ENCODE data around the gene FBXL15.

Gene FBXL15

GRCh38 chr10:102398172-102399020 is 22.2 kb upstream of the FBXL15 start:
- DNase-seq, result no peak

DNA sequence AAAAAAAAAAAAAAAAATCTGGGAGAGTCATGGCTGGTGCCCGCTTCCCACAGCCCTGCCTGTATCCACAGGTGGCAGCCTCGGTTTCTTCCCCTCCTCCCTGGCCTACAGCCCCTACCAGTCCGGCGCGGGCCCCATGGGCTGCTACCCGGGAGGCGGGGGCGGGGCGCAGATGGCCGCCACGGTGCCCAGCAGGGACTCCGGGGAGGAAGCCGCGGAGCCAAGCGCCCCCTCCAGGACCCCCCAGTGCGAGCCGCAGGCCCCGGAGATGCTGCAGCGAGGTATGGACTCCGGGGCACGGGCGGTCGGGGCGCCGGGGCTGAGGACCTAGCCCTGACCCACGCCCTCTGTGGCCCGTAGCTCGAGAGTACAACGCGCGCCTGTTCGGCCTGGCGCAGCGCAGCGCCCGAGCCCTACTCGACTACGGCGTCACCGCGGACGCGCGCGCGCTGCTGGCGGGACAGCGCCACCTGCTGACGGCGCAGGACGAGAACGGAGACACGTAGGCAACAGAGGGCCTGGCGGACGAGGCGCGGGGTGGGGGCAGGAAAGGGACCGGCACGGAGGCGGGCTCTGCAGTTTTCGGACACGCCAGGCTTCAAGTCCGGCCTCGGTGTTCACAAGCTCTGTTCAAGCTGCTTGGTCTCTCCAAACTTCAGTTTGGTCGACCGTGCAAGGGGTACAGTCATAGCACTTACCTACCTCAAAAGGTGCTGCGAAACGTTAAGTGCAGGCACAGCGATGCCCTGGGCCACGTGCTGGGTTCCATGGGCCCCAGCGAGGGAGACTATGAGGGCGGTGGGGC is 21.2 kb upstream of the FBXL15 start:
- DNase-seq, result peak; percentile 92

- DNase-seq, result no peak
These were observed 20.6 kb upstream of the FBXL15 start for GRCh38 chr10:102400076-102400475.

- DNase-seq, result no peak
These were observed 19.9 kb upstream of the FBXL15 start for GRCh38 chr10:102400598-102401341.

- DNase-seq, result no peak
These were observed 19.3 kb upstream of the FBXL15 start for GRCh38 chr10:102401342-102401654.

DNA sequence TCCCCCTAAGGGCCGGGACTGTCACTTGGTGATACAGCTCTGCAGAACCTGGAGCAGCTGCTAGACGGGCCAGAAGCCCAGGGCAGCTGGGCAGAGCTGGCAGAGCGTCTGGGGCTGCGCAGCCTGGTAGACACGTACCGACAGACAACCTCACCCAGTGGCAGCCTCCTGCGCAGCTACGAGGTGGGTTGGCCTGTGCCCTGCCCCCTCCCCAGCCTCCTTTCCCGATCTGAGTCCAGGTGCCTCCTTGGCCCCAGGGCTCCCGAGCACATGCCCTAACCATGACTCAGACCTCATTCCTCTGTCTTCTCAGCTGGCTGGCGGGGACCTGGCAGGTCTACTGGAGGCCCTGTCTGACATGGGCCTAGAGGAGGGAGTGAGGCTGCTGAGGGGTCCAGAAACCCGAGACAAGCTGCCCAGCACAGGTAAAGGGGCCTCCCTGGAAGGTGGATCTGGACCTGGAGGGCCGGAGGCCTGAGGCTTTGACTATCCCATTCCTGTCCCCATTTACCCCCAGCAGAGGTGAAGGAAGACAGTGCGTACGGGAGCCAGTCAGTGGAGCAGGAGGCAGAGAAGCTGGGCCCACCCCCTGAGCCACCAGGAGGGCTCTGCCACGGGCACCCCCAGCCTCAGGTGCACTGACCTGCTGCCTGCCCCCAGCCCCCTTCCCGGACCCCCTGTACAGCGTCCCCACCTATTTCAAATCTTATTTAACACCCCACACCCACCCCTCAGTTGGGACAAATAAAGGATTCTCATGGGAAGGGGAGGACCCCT is 18.7 kb upstream of the FBXL15 start:
- no peak for DNase-seq

- DNase-seq, result no peak
These were observed 18.1 kb upstream of the FBXL15 start for GRCh38 chr10:102402512-102402896.

DNA sequence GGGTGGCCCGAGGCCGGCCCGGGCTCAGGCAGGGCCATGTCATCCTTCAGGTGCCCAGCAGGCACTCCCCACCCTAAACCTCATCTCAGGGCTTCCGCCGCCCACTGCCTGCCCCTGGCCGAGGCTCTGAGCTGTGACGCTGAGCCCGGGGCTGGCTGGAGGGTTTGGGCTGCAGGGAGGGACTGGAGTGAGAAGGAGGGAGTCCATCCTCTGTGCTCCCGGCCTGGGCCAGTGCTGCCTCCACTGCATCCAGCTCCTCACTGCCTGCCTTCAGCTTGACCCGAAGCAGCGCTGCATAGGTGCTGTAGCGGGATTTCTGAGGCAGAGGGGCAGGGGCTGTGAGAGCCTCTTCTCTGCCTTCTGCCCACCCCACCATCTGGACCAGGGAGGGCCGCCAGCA is 17.5 kb upstream of the FBXL15 start:
- no peak for DNase-seq

DNA sequence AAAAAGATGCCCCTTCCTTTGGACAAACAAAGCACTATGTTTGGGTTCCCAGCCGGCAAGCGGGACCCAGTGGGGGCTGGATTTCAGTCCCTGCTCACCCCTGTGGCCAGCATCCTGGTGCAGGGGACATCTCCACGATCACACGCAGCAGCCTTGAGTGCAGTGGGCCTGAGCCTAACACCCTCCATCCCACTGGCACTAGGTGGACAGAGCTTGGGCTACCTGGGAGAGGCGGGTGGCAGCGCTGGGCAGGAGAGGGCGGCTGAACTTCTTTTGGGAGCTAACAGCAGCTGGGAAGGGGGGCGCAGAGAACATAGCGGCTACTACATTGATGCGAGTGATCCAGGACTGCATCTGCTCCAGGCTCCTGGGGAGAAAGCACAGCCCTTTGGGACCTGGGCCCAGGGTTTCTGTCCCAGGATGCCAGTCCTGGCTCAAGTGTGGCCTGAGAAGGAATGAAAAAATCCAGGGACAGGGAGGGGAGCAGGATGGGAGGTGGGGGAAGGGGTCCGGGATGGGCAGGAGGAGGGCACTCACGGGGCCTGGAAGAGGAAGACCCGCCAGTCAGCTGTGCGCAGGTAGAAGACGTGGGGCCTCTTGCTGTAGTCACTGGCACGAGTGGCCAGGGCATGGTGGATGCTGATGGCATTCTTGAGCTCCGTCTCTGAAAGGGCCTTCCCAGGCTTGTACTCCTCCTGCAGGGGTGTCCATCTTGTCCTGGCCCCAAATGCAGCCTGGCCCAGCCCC is 16.1 kb upstream of the FBXL15 start:
- DNase-seq, result no peak

DNA sequence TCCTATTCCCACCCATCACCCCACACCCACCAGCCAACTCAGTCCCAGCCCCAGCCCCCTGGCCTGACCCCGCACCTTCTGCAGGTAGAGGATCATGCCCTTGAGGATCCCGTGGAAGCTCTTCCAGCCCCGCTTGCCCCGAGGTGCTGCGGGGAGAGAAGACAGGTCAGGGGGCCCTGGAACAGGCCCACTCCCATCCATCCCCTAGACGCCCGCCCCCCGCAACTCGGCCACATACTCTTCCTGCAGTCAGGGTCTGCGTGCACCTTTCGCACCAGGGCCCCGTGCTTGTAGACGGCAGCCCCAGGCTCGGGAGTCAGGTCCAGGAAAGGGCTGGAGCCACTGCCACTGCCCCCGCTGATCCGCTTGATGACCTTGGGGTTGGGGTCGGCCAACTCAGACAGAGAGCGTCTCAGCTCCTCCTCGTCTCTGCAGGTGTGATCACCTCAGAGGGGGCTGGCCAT is 15.5 kb upstream of the FBXL15 start:
- no peak for DNase-seq

DNA sequence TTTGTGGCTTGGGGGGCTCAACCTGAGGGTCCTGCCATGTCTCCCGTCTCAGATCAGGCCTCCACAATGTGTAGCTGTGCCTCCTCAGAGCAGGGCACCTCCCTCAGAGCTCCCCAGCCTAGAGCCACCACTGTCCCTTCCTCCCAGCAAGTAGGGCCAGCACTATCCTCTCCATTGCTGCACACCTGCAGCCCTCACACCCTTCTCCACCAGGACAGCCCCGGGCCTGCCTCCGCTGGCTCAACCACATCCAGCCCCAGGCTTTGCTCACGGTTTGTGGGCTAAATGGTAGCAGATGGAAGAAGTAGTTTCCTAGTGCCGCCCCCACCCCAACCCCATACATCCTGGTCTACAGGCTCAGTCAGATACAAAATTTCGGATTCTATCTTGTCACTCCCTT is 15.0 kb upstream of the FBXL15 start:
- no peak for DNase-seq

DNA sequence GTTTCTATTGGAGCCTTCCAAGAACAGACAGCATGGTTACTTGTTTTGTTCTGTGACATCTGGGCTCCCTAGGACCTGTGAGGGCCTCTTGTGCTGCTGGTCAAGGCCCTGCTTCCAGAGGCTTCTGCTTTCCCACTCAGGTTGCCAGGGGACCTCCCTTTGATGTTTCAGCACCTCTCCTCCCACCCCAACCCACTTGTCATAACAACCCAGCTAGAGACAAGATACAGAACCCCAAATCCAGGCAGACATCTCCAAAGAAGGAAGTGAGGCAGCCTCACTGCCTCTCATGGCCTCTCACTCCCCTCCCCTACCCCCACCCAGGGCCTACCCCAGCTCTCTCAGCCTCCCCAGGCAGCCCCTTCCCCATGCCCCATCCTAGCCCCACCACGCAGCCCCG is 13.8 kb upstream of the FBXL15 start:
- DNase-seq, result no peak

DNA sequence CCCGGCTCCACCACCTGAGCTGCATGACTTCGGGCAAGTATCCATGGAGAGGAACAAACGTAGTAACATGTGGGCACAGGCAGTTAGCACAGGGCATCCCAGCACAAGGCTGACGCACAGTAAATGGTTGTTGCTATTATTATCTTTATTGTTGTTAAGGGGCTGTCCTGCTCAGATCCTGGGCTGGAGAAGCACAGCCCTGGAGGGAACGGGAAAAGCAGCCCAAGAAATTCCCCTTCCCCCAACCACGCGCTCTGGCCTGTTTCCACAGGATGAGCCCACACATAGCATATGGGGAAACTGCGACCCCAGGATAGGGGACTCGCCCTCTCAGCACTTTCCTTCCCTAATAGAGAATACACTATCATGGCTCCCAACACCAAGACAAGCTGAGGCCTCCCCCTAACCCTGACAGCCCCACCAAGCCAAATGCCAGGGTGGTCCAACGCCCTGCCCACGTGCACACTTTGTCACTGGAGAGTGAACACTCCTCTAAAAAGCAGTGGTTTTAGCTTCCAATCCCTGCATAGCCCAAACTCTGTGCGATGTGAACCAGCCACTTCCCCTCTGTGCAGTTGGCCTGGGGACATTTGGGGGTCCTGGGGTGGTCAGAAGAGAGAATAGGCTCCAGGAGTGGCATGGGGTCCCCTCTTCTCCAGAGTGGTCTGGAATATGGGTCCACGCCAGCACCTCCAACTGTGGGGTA is 13.1 kb upstream of the FBXL15 start:
- no peak for DNase-seq

- peak; percentile 42 for DNase-seq
These were observed 12.4 kb upstream of the FBXL15 start for GRCh38 chr10:102408131-102408727.

GRCh38 chr10:102408728-102409603 is 11.7 kb upstream of the FBXL15 start:
- peak; percentile 54 for DNase-seq

DNA sequence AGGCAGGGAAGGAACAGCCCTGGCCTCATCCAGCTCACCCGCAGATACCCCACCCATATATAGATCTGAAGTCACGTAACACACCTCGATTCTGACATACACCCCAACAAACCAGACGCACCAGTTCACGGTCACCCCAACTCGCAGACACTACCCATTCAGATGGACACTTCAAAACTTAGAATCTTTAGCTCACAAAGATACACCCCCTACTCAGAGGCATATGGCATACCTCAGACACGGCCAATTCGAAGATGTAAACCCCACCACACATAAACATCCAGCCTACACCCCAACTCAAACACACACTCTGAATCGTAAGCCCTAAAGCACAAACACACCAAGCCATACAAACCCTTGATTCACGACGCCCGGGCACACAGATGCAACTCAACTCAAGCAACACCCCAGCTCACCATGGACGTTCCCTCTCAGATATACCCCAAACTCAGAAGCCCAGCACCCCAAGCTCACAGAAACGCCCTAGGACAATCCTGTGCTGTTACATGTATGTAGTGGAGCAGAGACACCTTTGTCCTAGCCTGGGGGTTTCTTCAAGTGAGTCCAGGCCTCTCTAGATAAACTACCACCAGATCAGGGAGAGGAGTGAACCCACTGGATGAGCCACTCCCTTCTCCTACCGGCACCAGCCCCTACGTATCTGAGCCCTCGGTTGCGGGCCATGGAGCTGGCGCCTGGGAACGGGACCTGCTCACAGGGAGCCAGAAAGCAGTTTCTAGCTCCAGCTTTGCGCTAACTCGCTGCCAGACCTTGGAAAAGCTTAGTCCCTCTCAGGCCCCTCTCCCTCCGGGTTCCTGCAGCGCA is 10.8 kb upstream of the FBXL15 start:
- DNase-seq, result no peak

GRCh38 chr10:102410429-102411073 is 10.1 kb upstream of the FBXL15 start:
- no peak for DNase-seq

Measured in suppressor macrophage treated with lipopolysaccharide for 4 hours (primary cell).